ENCODE measurements around the gene CREB3L2.
"Not testable (repeated sequence)": the region's sequence is repeated elsewhere in the genome, so short reads cannot be mapped to it uniquely, and the experiment has no call there.

Gene CREB3L2

GRCh38 chr7:137839903-137840779, 161.7 kb downstream of the CREB3L2 start:
- DNase-seq (ENCODE audit: extremely low read depth, low read depth) = no peak
- no peak for TF ChIP-seq CTCF (IDR thresholded peaks at IDR 0.05; ENCODE audit: low read depth, low read length)

- DNase-seq (ENCODE audit: extremely low read depth, low read depth) = no peak
- no peak for TF ChIP-seq CTCF (IDR thresholded peaks at IDR 0.05; ENCODE audit: low read depth, low read length)
These were observed 163.1 kb downstream of the CREB3L2 start for GRCh38 chr7:137838706-137839315.

- no peak for TF ChIP-seq CTCF (IDR thresholded peaks at IDR 0.05; ENCODE audit: low read depth, low read length)
- DNase-seq (ENCODE audit: extremely low read depth, low read depth) = no peak
These were observed 165.3 kb downstream of the CREB3L2 start for GRCh38 chr7:137836541-137836940.

GRCh38 chr7:137836113-137836509, 165.8 kb downstream of the CREB3L2 start:
- DNase-seq (ENCODE audit: extremely low read depth, low read depth) = no peak
- TF ChIP-seq CTCF (IDR thresholded peaks at IDR 0.05; ENCODE audit: low read depth, low read length) = no peak

- DNase-seq (ENCODE audit: extremely low read depth, low read depth) = no peak
- no peak for TF ChIP-seq CTCF (IDR thresholded peaks at IDR 0.05; ENCODE audit: low read depth, low read length)
These were observed 166.3 kb downstream of the CREB3L2 start for GRCh38 chr7:137835486-137836112.

GRCh38 chr7:137834552-137834951, 167.3 kb downstream of the CREB3L2 start:
- no peak for TF ChIP-seq CTCF (IDR thresholded peaks at IDR 0.05; ENCODE audit: low read depth, low read length)
- DNase-seq (ENCODE audit: extremely low read depth, low read depth) = no peak

- DNase-seq (ENCODE audit: extremely low read depth, low read depth) = not testable (repeated sequence)
These were observed 168.9 kb downstream of the CREB3L2 start for GRCh38 chr7:137832990-137833389.
